GM19240 (cell line): ENCODE data around the gene KLHL8.

Source experiments
- DNase-seq: peaks from one replicate; pipeline ENCODE4 v3.0.0; 2011; ENCODE audit warnings: low spot score; ENCODE audit not compliant: insufficient read length

The KLHL8 gene

GRCh38 chr4:87122252-87122651 lies 98.2 kb downstream of the KLHL8 start:
- no peak for DNase-seq

GRCh38 chr4:87121341-87122065 lies 98.9 kb downstream of the KLHL8 start:
- no peak for DNase-seq

- no peak for DNase-seq
Measured at GRCh38 chr4:87120411-87121162, 99.8 kb downstream of the KLHL8 start.

- DNase-seq: no peak
Measured at GRCh38 chr4:87120010-87120409, 100.4 kb downstream of the KLHL8 start.

GRCh38 chr4:87118826-87119225 lies 101.6 kb downstream of the KLHL8 start:
- no peak for DNase-seq

GRCh38 chr4:87118421-87118820 lies 102.0 kb downstream of the KLHL8 start:
- DNase-seq: no peak

GRCh38 chr4:87117732-87118075 lies 102.7 kb downstream of the KLHL8 start:
- DNase-seq: no peak

- no peak for DNase-seq
Measured at GRCh38 chr4:87117051-87117731, 103.2 kb downstream of the KLHL8 start.

GRCh38 chr4:87116231-87116630 lies 104.2 kb downstream of the KLHL8 start:
- no peak for DNase-seq

GRCh38 chr4:87114245-87115062 lies 106.0 kb downstream of the KLHL8 start:
- DNase-seq: no peak

- DNase-seq: no peak
Measured at GRCh38 chr4:87112063-87112462, 108.4 kb downstream of the KLHL8 start.
